Measurements from ENCODE around the gene PAQR7. TPM values are rescaled to one million over a fixed set of nuclear protein-coding genes. Genes with fewer than 3 reads are reported as not detected.

The PAQR7 gene
- total RNA-seq, 1 donor from 2014 or later = 6.9 TPM

DNA sequence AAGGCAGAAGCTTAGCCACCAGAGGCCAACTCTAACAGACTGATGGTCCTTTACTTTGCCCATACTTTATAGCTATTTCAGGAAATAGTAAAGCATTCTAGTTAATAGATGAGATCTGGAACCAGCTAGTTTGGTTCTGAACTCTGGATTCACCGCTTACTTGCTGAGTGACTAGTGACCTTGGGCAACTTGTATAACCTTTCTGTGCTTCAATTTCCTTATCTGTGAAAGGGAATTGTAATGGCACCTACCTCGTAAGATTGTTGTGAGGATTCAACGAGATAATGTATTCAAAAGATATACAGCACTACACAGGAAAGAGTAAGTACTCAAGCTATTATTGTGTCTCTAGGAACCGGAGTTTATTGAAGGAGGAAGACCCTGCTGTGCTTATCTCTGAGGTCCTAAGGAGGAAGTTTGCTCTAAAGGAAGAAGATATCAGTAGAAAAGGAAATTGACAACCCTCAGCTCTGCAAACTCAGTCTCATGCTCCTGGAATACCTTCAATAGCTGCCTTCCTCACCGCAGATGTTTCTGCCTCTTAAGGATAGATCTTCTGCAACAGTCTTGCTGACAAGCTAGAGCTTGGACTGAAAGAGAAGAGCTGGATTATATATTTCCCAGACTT lies 43.8 kb downstream of the PAQR7 start:
- DNase-seq (ENCODE audit: low spot score in 2 of 2) = no peak
- Histone ChIP-seq H3K4me3 (no peak overlapping the region), H3K27me3 (no peaks in the 10 kb centered on the region), H3K36me3 (peaks cover 71 to 76% of the 10 kb centered on the region in 2 donors), H3K4me1 (no peaks in the 10 kb centered on the region), H3K27ac (no peak overlapping the region), H3K9me3 (no peaks in the 10 kb centered on the region)
- TF ChIP-seq, protein P1, sequence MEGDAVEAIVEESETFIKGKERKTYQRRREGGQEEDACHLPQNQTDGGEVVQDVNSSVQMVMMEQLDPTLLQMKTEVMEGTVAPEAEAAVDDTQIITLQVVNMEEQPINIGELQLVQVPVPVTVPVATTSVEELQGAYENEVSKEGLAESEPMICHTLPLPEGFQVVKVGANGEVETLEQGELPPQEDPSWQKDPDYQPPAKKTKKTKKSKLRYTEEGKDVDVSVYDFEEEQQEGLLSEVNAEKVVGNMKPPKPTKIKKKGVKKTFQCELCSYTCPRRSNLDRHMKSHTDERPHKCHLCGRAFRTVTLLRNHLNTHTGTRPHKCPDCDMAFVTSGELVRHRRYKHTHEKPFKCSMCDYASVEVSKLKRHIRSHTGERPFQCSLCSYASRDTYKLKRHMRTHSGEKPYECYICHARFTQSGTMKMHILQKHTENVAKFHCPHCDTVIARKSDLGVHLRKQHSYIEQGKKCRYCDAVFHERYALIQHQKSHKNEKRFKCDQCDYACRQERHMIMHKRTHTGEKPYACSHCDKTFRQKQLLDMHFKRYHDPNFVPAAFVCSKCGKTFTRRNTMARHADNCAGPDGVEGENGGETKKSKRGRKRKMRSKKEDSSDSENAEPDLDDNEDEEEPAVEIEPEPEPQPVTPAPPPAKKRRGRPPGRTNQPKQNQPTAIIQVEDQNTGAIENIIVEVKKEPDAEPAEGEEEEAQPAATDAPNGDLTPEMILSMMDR (IDR thresholded peaks at IDR 0.05) = no peak
- intact Hi-C loops (cut with DNase I) = no loop called here

DNA sequence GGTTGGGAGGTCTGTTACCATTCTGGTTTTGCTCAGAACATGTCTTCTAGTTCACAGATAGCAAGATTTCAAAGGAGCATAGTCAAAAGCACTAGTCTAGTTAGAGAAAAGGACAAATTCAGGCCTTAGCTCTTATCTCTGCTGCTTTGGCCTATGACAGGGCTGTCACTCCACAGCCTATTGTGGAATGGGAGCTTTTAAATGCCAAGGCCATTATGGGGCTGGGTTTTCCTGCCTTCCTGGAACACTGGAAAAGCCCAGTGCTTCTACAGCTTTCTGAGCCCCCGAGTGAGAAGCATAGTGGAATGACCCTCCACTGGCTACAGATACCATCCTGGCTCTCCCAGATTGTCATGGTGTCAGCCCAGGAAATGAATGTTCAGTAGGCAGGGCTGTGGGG lies 46.5 kb downstream of the PAQR7 start:
- intact Hi-C loops (cut with DNase I) = no loop called here
- H3K4me3 ChIP-seq = no peak overlapping the region
- TF ChIP-seq, protein P1 (IDR thresholded peaks at IDR 0.05) = no peak
- no peak for DNase-seq (ENCODE audit: low spot score in 2 of 2)
- peaks cover 75 to 82% of the 10 kb centered on the region in 2 donors for H3K36me3 ChIP-seq
- H3K4me1 ChIP-seq = no peaks in the 10 kb centered on the region
- H3K27me3 ChIP-seq = no peaks in the 10 kb centered on the region
- no peaks in the 10 kb centered on the region for H3K9me3 ChIP-seq
- no peak overlapping the region for H3K27ac ChIP-seq

DNA sequence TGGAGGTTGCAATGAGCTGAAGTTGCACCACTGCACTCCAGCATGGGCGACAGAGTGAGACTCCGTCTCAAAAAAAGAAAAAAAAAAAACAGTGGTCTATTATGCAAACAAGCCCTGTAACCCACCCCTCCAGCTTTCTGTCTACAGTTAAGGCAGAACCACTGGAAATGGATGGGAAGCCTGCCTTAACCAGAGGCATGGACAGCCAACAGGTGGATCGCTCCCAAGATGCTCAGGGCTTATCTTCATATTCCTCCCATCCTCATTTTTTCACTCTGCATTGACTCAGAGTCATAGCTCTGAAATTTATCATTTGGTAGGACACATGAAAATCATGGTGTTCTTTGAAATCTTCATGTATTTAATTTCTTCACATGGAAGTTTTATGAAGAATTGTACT lies 47.0 kb downstream of the PAQR7 start:
- no peaks in the 10 kb centered on the region for H3K27me3 ChIP-seq
- no peak overlapping the region for H3K27ac ChIP-seq
- H3K4me1 ChIP-seq = no peaks in the 10 kb centered on the region
- H3K36me3 ChIP-seq = peaks cover 69 to 76% of the 10 kb centered on the region in 2 donors
- intact Hi-C loops (cut with DNase I) = no loop called here
- no peak for DNase-seq (ENCODE audit: low spot score in 2 of 2)
- no peaks in the 10 kb centered on the region for H3K9me3 ChIP-seq
- TF ChIP-seq, protein P1 (IDR thresholded peaks at IDR 0.05) = no peak
- H3K4me3 ChIP-seq = no peak overlapping the region

DNA sequence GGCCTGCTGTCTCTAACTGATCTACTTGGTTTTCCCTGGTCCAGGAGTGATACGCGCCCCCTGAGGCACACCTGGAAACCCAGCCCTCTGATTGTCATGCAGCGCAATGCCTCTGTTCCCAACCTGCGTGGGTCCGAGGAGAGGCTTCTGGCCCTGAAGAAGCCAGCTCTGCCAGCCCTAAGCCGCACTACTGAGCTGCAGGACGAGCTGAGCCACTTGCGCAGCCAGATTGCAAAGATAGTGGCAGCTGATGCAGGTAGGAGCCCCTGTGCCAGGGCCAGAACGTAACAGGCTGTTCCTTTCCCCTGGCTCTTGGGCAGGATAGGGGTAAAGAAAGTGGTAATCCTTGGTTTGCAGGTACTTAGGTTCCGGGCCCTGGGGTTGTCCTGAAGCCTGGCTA lies 48.9 kb downstream of the PAQR7 start:
- Histone ChIP-seq H3K4me3 (no peak overlapping the region), H3K9me3 (no peaks in the 10 kb centered on the region), H3K36me3 (peaks cover 53 to 57% of the 10 kb centered on the region in 2 donors), H3K27ac (no peak overlapping the region), H3K27me3 (no peaks in the 10 kb centered on the region), H3K4me1 (peaks cover 0 to 7% of the 10 kb centered on the region in 2 donors)
- intact Hi-C loops (cut with DNase I) = no loop called here
- no peak for DNase-seq (ENCODE audit: low spot score in 2 of 2)
- TF ChIP-seq, protein P1 (IDR thresholded peaks at IDR 0.05) = no peak

DNA sequence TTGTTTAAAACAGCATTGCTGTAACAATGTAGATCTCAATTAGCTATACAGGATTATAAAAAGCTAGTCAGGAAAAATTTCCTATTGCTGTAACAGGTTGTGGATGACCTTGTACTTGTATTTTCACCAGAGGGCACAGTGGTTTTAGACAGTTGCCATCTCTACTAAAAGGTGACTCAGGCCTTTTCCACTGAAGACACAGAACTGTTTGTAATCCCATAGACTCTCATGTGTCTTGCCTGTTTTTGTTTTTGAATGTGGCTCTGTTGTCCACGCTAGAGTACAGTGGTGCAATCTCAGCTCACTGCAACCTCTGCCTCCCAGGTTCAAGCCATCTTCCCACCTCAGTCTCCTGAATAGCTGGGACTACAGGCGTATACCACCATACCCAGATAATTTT lies 49.9 kb downstream of the PAQR7 start:
- Histone ChIP-seq H3K36me3 (peaks cover 45 to 47% of the 10 kb centered on the region in 2 donors), H3K4me1 (peaks cover 6 to 15% of the 10 kb centered on the region in 2 donors), H3K9me3 (no peaks in the 10 kb centered on the region), H3K4me3 (no peak overlapping the region), H3K27ac (no peak overlapping the region), H3K27me3 (no peaks in the 10 kb centered on the region)
- intact Hi-C loops (cut with DNase I) = no loop called here
- DNase-seq (ENCODE audit: low spot score in 2 of 2) = no peak
- TF ChIP-seq, protein P1 (IDR thresholded peaks at IDR 0.05) = no peak

Data from ascending aorta (tissue), 2 donors.